Trophoblast cell (in vitro differentiated cells and primary cell): ENCODE results near the gene ALG14.
A peak's percentile ranks its signal among the peaks of the same experiment; 100 is the strongest.

Experiments used
- DNase-seq, 2 donors: peaks; one replicate each; pipeline ENCODE4 v3.0.0-alpha.2; 2016
- H2AFZ ChIP-seq: 2 replicates; pipeline ENCODE4 v1.6.1; 2013; ENCODE audit warnings: low read length, moderate library complexity, mild to moderate bottlenecking; ENCODE audit not compliant: insufficient read depth, poor library complexity
- H2AK5ac ChIP-seq: 2 replicates; pipeline ENCODE4 v1.6.1; 2013; ENCODE audit warnings: mild to moderate bottlenecking, low read length
- H2BK120ac ChIP-seq: 2 replicates; pipeline ENCODE4 v1.6.1; 2013; ENCODE audit warnings: low read length, mild to moderate bottlenecking, moderate library complexity; ENCODE audit not compliant: insufficient read depth, poor library complexity
- H2BK12ac ChIP-seq: 2 replicates; pipeline ENCODE4 v1.6.1; 2013; ENCODE audit warnings: mild to moderate bottlenecking, low read length, moderate library complexity
- H2BK5ac ChIP-seq: 2 replicates; pipeline ENCODE4 v1.6.1; 2013; ENCODE audit warnings: low read length, low read depth, moderate library complexity, mild to moderate bottlenecking; ENCODE audit not compliant: poor library complexity
- H3K14ac ChIP-seq: 2 replicates; pipeline ENCODE4 v1.6.1; 2013; ENCODE audit warnings: mild to moderate bottlenecking, low read length
- H3K18ac ChIP-seq: 2 replicates; pipeline ENCODE4 v1.6.1; 2013; ENCODE audit warnings: mild to moderate bottlenecking, low read length
- H3K23ac ChIP-seq: 2 replicates; pipeline ENCODE4 v1.6.1; 2013; ENCODE audit warnings: low read length
- H3K27ac ChIP-seq: 2 replicates; pipeline ENCODE4 v1.5.1; 2013; ENCODE audit warnings: low read depth, mild to moderate bottlenecking, inconsistent platforms, low read length, moderate library complexity
- H3K27me3 ChIP-seq: 2 replicates; pipeline ENCODE4 v1.6.1; 2013; ENCODE audit warnings: inconsistent platforms, mild to moderate bottlenecking, low read length, moderate library complexity; ENCODE audit not compliant: insufficient read depth
- H3K36me3 ChIP-seq, 2 experiments: 1 replicate in 1 of 2; 2 replicates in 1 of 2; pipeline ENCODE4 v1.6.1; 2013; ENCODE audit warnings: low read length in 2 of 2, mild to moderate bottlenecking in 2 of 2, moderate library complexity in 1 of 2; ENCODE audit not compliant: insufficient read depth in 2 of 2, control insufficient read depth in 1 of 2
- H3K4ac ChIP-seq: 2 replicates; pipeline ENCODE4 v1.6.1; 2013; ENCODE audit warnings: low read depth, mild to moderate bottlenecking, low read length, moderate library complexity
- H3K4me1 ChIP-seq, 2 experiments: 1 replicate in 1 of 2; 2 replicates in 1 of 2; pipeline ENCODE4 v1.6.1; 2013; ENCODE audit warnings: low read length in 2 of 2, mild to moderate bottlenecking in 2 of 2, moderate library complexity in 1 of 2; ENCODE audit not compliant: insufficient read depth in 2 of 2, control insufficient read depth in 1 of 2
- H3K4me2 ChIP-seq: 2 replicates; pipeline ENCODE4 v1.6.1; 2013; ENCODE audit warnings: inconsistent platforms, mild to moderate bottlenecking, low read length, moderate library complexity
- H3K4me3 ChIP-seq: 2 replicates; pipeline ENCODE4 v1.5.1; 2013; ENCODE audit warnings: mild to moderate bottlenecking, low read depth, low read length, inconsistent platforms
- H3K79me1 ChIP-seq: one replicate; pipeline ENCODE4 v1.6.1; 2013; ENCODE audit warnings: low read length
- H3K79me2 ChIP-seq: 2 replicates; pipeline ENCODE4 v1.6.1; 2013; ENCODE audit warnings: low read length, mild to moderate bottlenecking; ENCODE audit not compliant: control insufficient read depth, insufficient read depth, poor library complexity
- H3K9ac ChIP-seq: 2 replicates; pipeline ENCODE4 v1.6.1; 2013; ENCODE audit warnings: mild to moderate bottlenecking, low read length
- H3K9me3 ChIP-seq: 2 replicates; pipeline ENCODE4 v1.6.1; 2013; ENCODE audit warnings: low read depth, mild to moderate bottlenecking, control low read depth, inconsistent platforms, low read length; ENCODE audit not compliant: insufficient read depth
- H4K12ac ChIP-seq: 2 replicates; pipeline ENCODE4 v1.6.1; 2013; ENCODE audit warnings: low read depth, mild to moderate bottlenecking, low read length, moderate library complexity
- H4K8ac ChIP-seq: 2 replicates; pipeline ENCODE4 v1.6.1; 2013; ENCODE audit warnings: low read depth, mild to moderate bottlenecking, low read length, moderate library complexity
- H4K91ac ChIP-seq: one replicate; pipeline ENCODE4 v1.6.1; 2013; ENCODE audit warnings: low read depth, mild to moderate bottlenecking, low read length, moderate library complexity
- WGBS: extraction: QIAGEN DNeasy Blood & Tissue Kit; methylation state at CpG from one replicate; pipeline ENCODE4 v1.1.7; 2013; ENCODE audit warnings: missing lambda C conversion rate; ENCODE audit not compliant: insufficient read length, insufficient coverage; ENCODE audit errors: extremely low coverage; 5-methylcytosine and 5-hydroxymethylcytosine counted together

The ALG14 gene

GRCh38 chr1:95006681-95007080 lies 66.1 kb downstream of the ALG14 start:
- no peaks in the 10 kb centered on the region for H3K79me1 ChIP-seq
- no peaks in the 10 kb centered on the region for H3K36me3 ChIP-seq
- DNase-seq, result no peak
- H3K14ac ChIP-seq, result no peak overlapping the region
- H3K4ac ChIP-seq, result no peak overlapping the region
- no peak overlapping the region for H3K9ac ChIP-seq
- H3K4me2 ChIP-seq, result no peak overlapping the region
- no peak overlapping the region for H4K91ac ChIP-seq
- H2AFZ ChIP-seq, result no peak overlapping the region
- no peak overlapping the region for H3K23ac ChIP-seq
- H3K9me3 ChIP-seq, result no peaks in the 10 kb centered on the region
- H2BK120ac ChIP-seq, result no peak overlapping the region
- H3K27me3 ChIP-seq, result no peaks in the 10 kb centered on the region
- H2AK5ac ChIP-seq, result no peak overlapping the region
- no CpG with 5 or more reads among the region's 4 CpGs for WGBS
- H3K4me3 ChIP-seq, result no peak overlapping the region
- no peak overlapping the region for H2BK12ac ChIP-seq
- H3K27ac ChIP-seq, result no peak overlapping the region
- H3K79me2 ChIP-seq, result no peaks in the 10 kb centered on the region
- H2BK5ac ChIP-seq, result no peak overlapping the region
- H3K4me1 ChIP-seq, result peaks cover 0 to 3% of the 10 kb centered on the region in 2 experiments
- H4K8ac ChIP-seq, result no peak overlapping the region
- no peak overlapping the region for H4K12ac ChIP-seq
- no peak overlapping the region for H3K18ac ChIP-seq

DNA sequence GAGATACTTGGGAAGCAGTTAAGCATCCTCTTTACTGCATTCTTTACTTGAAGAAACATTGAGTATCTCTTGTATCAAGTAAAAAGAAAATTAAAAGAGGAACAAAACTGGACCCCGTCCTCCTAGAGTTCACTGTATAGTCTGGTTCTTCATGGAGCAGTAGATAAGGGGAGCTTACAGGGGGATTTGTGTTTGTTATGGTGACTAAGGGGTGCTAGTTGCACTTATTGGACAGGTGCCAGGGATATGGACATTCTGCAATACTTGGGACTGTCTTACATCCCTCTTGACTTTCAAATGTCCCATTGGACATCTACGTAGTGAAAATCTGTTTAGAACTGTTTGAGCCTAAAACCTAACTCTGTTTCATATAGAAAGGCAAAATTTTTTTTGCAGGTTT lies 67.2 kb downstream of the ALG14 start:
- DNase-seq, result no peak
- no peak overlapping the region for H3K4me2 ChIP-seq
- no peak overlapping the region for H2BK120ac ChIP-seq
- H3K27me3 ChIP-seq, result no peaks in the 10 kb centered on the region
- no peak overlapping the region for H2BK12ac ChIP-seq
- WGBS, result no CpG with 5 or more reads among the region's 2 CpGs
- no peaks in the 10 kb centered on the region for H3K79me1 ChIP-seq
- no peak overlapping the region for H2AK5ac ChIP-seq
- no peaks in the 10 kb centered on the region for H3K79me2 ChIP-seq
- no peak overlapping the region for H3K9ac ChIP-seq
- peaks cover 0 to 3% of the 10 kb centered on the region in 2 experiments for H3K4me1 ChIP-seq
- H4K8ac ChIP-seq, result no peak overlapping the region
- H3K18ac ChIP-seq, result no peak overlapping the region
- H3K9me3 ChIP-seq, result no peaks in the 10 kb centered on the region
- no peaks in the 10 kb centered on the region for H3K36me3 ChIP-seq
- no peak overlapping the region for H4K12ac ChIP-seq
- H3K4ac ChIP-seq, result no peak overlapping the region
- no peak overlapping the region for H2AFZ ChIP-seq
- H3K4me3 ChIP-seq, result no peak overlapping the region
- no peak overlapping the region for H2BK5ac ChIP-seq
- no peak overlapping the region for H3K23ac ChIP-seq
- no peak overlapping the region for H3K27ac ChIP-seq
- H3K14ac ChIP-seq, result no peak overlapping the region
- no peak overlapping the region for H4K91ac ChIP-seq

DNA sequence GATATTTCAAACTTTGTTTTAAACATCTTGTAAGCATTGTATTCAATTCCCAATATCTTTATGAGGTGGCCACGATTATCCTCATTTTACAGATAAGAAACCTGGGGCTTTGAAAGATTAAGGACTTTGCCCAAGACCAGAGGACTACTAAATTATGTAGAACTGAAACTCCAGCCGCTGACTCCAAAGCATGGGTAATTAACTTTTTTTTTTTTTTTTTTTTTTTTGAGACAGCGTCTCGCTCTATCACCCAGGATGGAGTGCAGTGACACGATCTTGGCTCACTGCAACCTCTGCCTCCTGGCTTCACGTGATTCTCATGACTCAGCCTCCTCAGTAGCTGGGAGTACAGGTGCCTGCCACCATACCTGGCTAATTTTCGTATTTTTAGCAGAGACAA lies 68.7 kb downstream of the ALG14 start:
- no peak overlapping the region for H3K4ac ChIP-seq
- H3K23ac ChIP-seq, result no peak overlapping the region
- no peak overlapping the region for H4K8ac ChIP-seq
- no peak overlapping the region for H2BK12ac ChIP-seq
- no peak overlapping the region for H3K14ac ChIP-seq
- no peak overlapping the region for H2AK5ac ChIP-seq
- peak in 1 of 2 donors; percentile 32 for DNase-seq
- H4K12ac ChIP-seq, result no peak overlapping the region
- H3K27ac ChIP-seq, result no peak overlapping the region
- H3K9me3 ChIP-seq, result no peaks in the 10 kb centered on the region
- no CpG with 5 or more reads among the region's 7 CpGs for WGBS
- no peak overlapping the region for H2BK5ac ChIP-seq
- H3K18ac ChIP-seq, result no peak overlapping the region
- no peak overlapping the region for H2BK120ac ChIP-seq
- H3K36me3 ChIP-seq, result no peaks in the 10 kb centered on the region
- no peaks in the 10 kb centered on the region for H3K79me2 ChIP-seq
- no peaks in the 10 kb centered on the region for H3K27me3 ChIP-seq
- no peaks in the 10 kb centered on the region for H3K79me1 ChIP-seq
- no peak overlapping the region for H4K91ac ChIP-seq
- H2AFZ ChIP-seq, result no peak overlapping the region
- no peak overlapping the region for H3K4me3 ChIP-seq
- peaks cover 0 to 3% of the 10 kb centered on the region in 2 experiments for H3K4me1 ChIP-seq
- no peak overlapping the region for H3K9ac ChIP-seq
- no peak overlapping the region for H3K4me2 ChIP-seq

- Histone ChIP-seq H3K36me3 (no peaks in the 10 kb centered on the region), H3K9me3 (no peaks in the 10 kb centered on the region), H3K27ac (no peak overlapping the region), H3K4me3 (no peak overlapping the region), H3K18ac (no peak overlapping the region), H3K27me3 (no peaks in the 10 kb centered on the region), H3K23ac (no peak overlapping the region), H2AFZ (no peak overlapping the region), H4K8ac (no peak overlapping the region), H4K91ac (no peak overlapping the region), H2AK5ac (no peak overlapping the region), H4K12ac (no peak overlapping the region), H3K14ac (no peak overlapping the region), H2BK12ac (no peak overlapping the region), H3K4ac (no peak overlapping the region), H3K9ac (no peak overlapping the region), H3K4me2 (no peak overlapping the region), H3K4me1 (peaks cover 0 to 3% of the 10 kb centered on the region in 2 experiments), H2BK5ac (no peak overlapping the region), H3K79me2 (no peaks in the 10 kb centered on the region), H2BK120ac (no peak overlapping the region), H3K79me1 (no peaks in the 10 kb centered on the region)
- no peak for DNase-seq
- WGBS, result no CpG with 5 or more reads among the region's 4 CpGs
Observed at GRCh38 chr1:95003433-95003738, 69.4 kb downstream of the ALG14 start.
